Liver (tissue), 9 donors: ENCODE data around the gene SPAG16. TPM values are rescaled to one million over a fixed set of nuclear protein-coding genes. Genes with fewer than 3 reads are reported as not detected.

Experiments used
- DNase-seq: peaks from one replicate; pipeline ENCODE4 v3.0.0-alpha.2; 2017; ENCODE audit warnings: low spot score
- H3K27ac ChIP-seq, 2 donors: one replicate each; pipeline ENCODE4 v1.7.0; 2013; ENCODE audit warnings: inconsistent platforms in 2 of 2, low read length in 2 of 2, control low read depth in 1 of 2, low read depth in 1 of 2, mild to moderate bottlenecking in 1 of 2
- H3K27me3 ChIP-seq, 4 donors: one replicate each; pipeline versions ENCODE4 v1.6.1 to v1.7.0; 2013; ENCODE audit warnings: low read length in 3 of 4, inconsistent platforms in 1 of 4, mild to moderate bottlenecking in 1 of 4, moderate library complexity in 1 of 4; ENCODE audit not compliant: control insufficient read depth in 4 of 4, insufficient read depth in 4 of 4
- H3K36me3 ChIP-seq, 4 donors: one replicate each; pipeline versions ENCODE4 v1.6.1 to v1.7.0; 2013; ENCODE audit warnings: low read length in 3 of 4, mild to moderate bottlenecking in 3 of 4, low read depth in 1 of 4, moderate library complexity in 1 of 4; ENCODE audit not compliant: control insufficient read depth in 4 of 4, insufficient read depth in 3 of 4
- H3K4me1 ChIP-seq, 4 donors: one replicate each; pipeline versions ENCODE4 v1.6.1 to v1.7.0; 2013; ENCODE audit warnings: low read length in 3 of 4, mild to moderate bottlenecking in 3 of 4, moderate library complexity in 1 of 4; ENCODE audit not compliant: control insufficient read depth in 4 of 4, insufficient read depth in 4 of 4
- H3K4me3 ChIP-seq, 3 donors: one replicate each; pipeline versions ENCODE4 v1.6.1 to v1.7.0; 2013; ENCODE audit warnings: low read length in 3 of 3, control low read depth in 1 of 3, low read depth in 1 of 3, mild to moderate bottlenecking in 1 of 3
- H3K9ac ChIP-seq, 2 donors: one replicate each; pipeline ENCODE4 v1.7.0; 2013; ENCODE audit warnings: low read length in 2 of 2, mild to moderate bottlenecking in 2 of 2, moderate library complexity in 2 of 2, control low read depth in 1 of 2, low read depth in 1 of 2
- H3K9me3 ChIP-seq, 4 donors: one replicate each; pipeline versions ENCODE4 v1.6.1 to v1.7.0; 2013; ENCODE audit warnings: low read length in 3 of 4; ENCODE audit not compliant: control insufficient read depth in 4 of 4
- EGR1 ChIP-seq, 2 donors: IDR thresholded peaks; 2 replicates each; pipeline ENCODE4 v1.6.1; 2016 to 2018; ENCODE audit warnings: antibody characterized with exemption in 2 of 2, low read depth in 2 of 2
- HNF4A ChIP-seq, 2 donors: conservative IDR thresholded peaks; 2 replicates each; pipeline ENCODE4 v1.6.1; 2016; ENCODE audit warnings: antibody characterized with exemption in 2 of 2, mild to moderate bottlenecking in 2 of 2
- HNF4G ChIP-seq: IDR thresholded peaks from 2 replicates; pipeline ENCODE4 v1.6.1; 2016; ENCODE audit warnings: antibody characterized with exemption
- JUND ChIP-seq, 2 donors: IDR thresholded peaks; 2 replicates each; pipeline ENCODE4 v1.6.1; 2016; ENCODE audit warnings: antibody characterized with exemption in 2 of 2
- NR2F2 ChIP-seq: IDR thresholded peaks from 2 replicates; pipeline ENCODE4 v1.6.1; 2016; ENCODE audit warnings: antibody characterized with exemption
- RXRA ChIP-seq, 2 donors: IDR thresholded peaks; 2 replicates each; pipeline ENCODE4 v1.6.1; 2017 to 2018; ENCODE audit warnings: antibody characterized with exemption in 2 of 2, mild to moderate bottlenecking in 1 of 2
- SP1 ChIP-seq: IDR thresholded peaks from 2 replicates; pipeline ENCODE4 v1.6.1; 2018; ENCODE audit warnings: antibody characterized with exemption, mild to moderate bottlenecking
- TAF1 ChIP-seq: conservative IDR thresholded peaks from 2 replicates; pipeline ENCODE4 v1.6.1; 2016; ENCODE audit warnings: antibody characterized with exemption, mild to moderate bottlenecking
- YY1 ChIP-seq: IDR thresholded peaks from 2 replicates; pipeline ENCODE4 v1.6.1; 2016; ENCODE audit warnings: antibody characterized with exemption, mild to moderate bottlenecking
- WGBS: extraction: QIAGEN DNeasy Blood & Tissue Kit; methylation state at CpG from one replicate; pipeline ENCODE4 v1.1.7; 2013; 5-methylcytosine and 5-hydroxymethylcytosine counted together
- polyA plus RNA-seq, 2 donors: library from polyadenylated mRNA; stranded (reverse) in 1 of 2; unstranded in 1 of 2; fragments of 200-250 nt in 1 of 2; fragments of >200 nt in 1 of 2; fragmentation: Nextera tagmentation in 1 of 2; extraction: Ambion mirVana in 1 of 2; gene quantifications; one replicate each; pipeline versions ENCODE4 v1.2.1 to v1.2.3, GENCODE V29; 2013 to 2015
- total RNA-seq, 2 donors: library from RNA; depleted of rRNA; stranded (reverse); fragments of >200 nt; gene quantifications; one replicate each; pipeline ENCODE4 v1.2.3, GENCODE V29; 2014
- TF ChIP-seq, protein P1 (sequence below): fragments of 150-350 bp; IDR thresholded peaks from 2 replicates; pipeline ENCODE4 v1.5.1; 2017; ENCODE audit warnings: improper control_type of control experiment, low read depth, low read length; ENCODE audit not compliant: missing input control
- TF ChIP-seq, protein P2 (sequence below): IDR thresholded peaks from 2 replicates; pipeline ENCODE4 v1.6.1; 2016; ENCODE audit warnings: antibody characterized with exemption
- TF ChIP-seq, protein P3 (sequence below): IDR thresholded peaks from 2 replicates; pipeline ENCODE4 v1.6.1; 2016; ENCODE audit warnings: antibody characterized with exemption
- TF ChIP-seq, protein P4 (sequence below): IDR thresholded peaks from 2 replicates; pipeline ENCODE4 v1.6.1; 2016; ENCODE audit warnings: antibody characterized with exemption
- donor health status: healthy.
- donor health status: healthy.
- donor health status: healthy.
- donor health status: healthy.
- donor health status: healthy.

Gene SPAG16
- total and polyA plus RNA-seq, 4 donors = 6.4 to 12.7 (median 11.4) TPM

DNA sequence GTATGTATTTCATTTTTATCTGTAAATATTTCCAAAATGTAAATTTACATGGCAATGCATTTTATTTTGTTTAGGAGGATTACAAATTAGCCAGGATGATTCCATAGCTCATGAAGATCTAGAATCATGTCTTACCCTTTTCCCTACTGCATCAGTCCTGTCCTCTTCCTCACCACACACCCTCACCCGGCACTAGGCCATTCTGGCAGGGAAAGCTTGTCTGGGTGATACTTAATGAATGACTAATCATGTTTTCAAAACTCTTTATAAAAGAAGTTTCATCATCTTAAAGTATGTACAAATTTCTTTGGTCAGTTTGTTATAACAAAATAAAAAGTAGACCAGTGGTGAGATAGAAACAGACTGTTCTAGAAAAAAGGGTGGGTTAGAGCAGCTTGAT lies 843.3 kb downstream of the SPAG16 start (continued):
- TF ChIP-seq, protein P1, sequence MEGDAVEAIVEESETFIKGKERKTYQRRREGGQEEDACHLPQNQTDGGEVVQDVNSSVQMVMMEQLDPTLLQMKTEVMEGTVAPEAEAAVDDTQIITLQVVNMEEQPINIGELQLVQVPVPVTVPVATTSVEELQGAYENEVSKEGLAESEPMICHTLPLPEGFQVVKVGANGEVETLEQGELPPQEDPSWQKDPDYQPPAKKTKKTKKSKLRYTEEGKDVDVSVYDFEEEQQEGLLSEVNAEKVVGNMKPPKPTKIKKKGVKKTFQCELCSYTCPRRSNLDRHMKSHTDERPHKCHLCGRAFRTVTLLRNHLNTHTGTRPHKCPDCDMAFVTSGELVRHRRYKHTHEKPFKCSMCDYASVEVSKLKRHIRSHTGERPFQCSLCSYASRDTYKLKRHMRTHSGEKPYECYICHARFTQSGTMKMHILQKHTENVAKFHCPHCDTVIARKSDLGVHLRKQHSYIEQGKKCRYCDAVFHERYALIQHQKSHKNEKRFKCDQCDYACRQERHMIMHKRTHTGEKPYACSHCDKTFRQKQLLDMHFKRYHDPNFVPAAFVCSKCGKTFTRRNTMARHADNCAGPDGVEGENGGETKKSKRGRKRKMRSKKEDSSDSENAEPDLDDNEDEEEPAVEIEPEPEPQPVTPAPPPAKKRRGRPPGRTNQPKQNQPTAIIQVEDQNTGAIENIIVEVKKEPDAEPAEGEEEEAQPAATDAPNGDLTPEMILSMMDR = no peak

DNA sequence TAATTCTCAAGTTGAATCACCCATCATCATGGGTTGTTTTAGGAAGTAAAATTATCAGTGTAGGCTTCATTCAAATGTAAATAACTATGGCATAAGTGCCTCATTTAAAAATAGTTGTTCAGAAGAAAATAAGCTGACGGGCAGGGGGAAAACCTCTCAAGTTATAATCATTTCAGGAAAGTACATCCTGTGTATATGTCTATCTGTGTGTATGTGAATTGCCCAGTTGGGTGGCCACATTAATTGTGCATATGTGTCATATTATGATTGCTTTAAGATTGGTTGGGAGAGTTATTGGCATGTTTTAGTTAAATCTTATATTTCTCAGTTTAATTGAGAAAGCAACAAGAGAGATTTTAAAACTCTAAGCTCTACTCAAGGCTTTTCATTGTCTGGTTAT lies 843.8 kb downstream of the SPAG16 start:
- no peak for DNase-seq
- H3K4me3 ChIP-seq = no peak overlapping the region
- no peaks in the 10 kb centered on the region for H3K36me3 ChIP-seq
- H3K27me3 ChIP-seq = no peaks in the 10 kb centered on the region
- no peaks in the 10 kb centered on the region for H3K9me3 ChIP-seq
- TF ChIP-seq, protein P1 = no peak
- TF ChIP-seq, protein P2, sequence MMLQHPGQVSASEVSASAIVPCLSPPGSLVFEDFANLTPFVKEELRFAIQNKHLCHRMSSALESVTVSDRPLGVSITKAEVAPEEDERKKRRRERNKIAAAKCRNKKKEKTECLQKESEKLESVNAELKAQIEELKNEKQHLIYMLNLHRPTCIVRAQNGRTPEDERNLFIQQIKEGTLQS = no peak
- TF ChIP-seq TAF1 (no peak), NR2F2 (no peak), HNF4A (conservative IDR thresholded peaks at IDR 0.05) (no peak), EGR1 (IDR thresholded peaks at IDR 0.05; ENCODE audit: low read depth in 2 of 2) (no peak), RXRA (IDR thresholded peaks at IDR 0.05) (no peak), HNF4G (no peak), YY1 (no peak), SP1 (no peak)
- TF ChIP-seq, protein P3, sequence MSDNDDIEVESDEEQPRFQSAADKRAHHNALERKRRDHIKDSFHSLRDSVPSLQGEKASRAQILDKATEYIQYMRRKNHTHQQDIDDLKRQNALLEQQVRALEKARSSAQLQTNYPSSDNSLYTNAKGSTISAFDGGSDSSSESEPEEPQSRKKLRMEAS = no peak
- TF ChIP-seq, protein P4, sequence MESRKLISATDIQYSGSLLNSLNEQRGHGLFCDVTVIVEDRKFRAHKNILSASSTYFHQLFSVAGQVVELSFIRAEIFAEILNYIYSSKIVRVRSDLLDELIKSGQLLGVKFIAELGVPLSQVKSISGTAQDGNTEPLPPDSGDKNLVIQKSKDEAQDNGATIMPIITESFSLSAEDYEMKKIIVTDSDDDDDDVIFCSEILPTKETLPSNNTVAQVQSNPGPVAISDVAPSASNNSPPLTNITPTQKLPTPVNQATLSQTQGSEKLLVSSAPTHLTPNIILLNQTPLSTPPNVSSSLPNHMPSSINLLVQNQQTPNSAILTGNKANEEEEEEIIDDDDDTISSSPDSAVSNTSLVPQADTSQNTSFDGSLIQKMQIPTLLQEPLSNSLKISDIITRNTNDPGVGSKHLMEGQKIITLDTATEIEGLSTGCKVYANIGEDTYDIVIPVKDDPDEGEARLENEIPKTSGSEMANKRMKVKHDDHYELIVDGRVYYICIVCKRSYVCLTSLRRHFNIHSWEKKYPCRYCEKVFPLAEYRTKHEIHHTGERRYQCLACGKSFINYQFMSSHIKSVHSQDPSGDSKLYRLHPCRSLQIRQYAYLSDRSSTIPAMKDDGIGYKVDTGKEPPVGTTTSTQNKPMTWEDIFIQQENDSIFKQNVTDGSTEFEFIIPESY = no peak
- H3K4me1 ChIP-seq = no peaks in the 10 kb centered on the region
- WGBS = 62% methylated on average over 1 of the region's 1 CpG
- H3K9ac ChIP-seq = no peak overlapping the region
- no peak overlapping the region for H3K27ac ChIP-seq

DNA sequence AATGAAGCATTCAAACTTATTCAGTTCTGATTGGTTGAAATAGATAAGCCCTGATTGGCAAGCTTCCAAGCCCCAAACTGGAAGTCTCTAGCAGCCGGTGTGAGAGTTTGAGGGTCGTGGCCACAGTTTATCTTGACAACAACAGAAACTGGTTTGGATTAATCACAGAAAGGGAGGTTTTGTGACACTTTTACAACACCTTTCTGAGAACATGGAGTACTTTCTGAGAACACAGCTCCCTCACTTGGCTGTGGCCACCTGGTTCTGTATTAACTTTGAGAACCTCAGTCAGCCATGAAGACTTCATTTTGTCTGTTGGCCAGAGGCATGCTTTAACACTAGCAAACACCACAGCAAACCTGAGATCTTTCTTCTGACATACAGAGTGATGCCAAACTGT lies 845.9 kb downstream of the SPAG16 start:
- 57% methylated on average over 2 of the region's 2 CpGs for WGBS
- no peaks in the 10 kb centered on the region for H3K27me3 ChIP-seq
- no peak overlapping the region for H3K9ac ChIP-seq
- H3K4me3 ChIP-seq = no peak overlapping the region
- no peak for DNase-seq
- TF ChIP-seq, protein P1 = no peak
- TF ChIP-seq HNF4G (no peak), TAF1 (no peak), JUND (IDR thresholded peaks at IDR 0.05) (no peak), SP1 (no peak), HNF4A (conservative IDR thresholded peaks at IDR 0.05) (no peak)
- TF ChIP-seq, protein P2 = no peak
- TF ChIP-seq, protein P3 = no peak
- H3K36me3 ChIP-seq = no peaks in the 10 kb centered on the region
- no peak overlapping the region for H3K27ac ChIP-seq
- no peaks in the 10 kb centered on the region for H3K9me3 ChIP-seq
- H3K4me1 ChIP-seq = no peaks in the 10 kb centered on the region
